Upper lobe of right lung (tissue), 1 donor: ENCODE measurements around the gene SNCAIP. TPM values are rescaled to one million over a fixed set of nuclear protein-coding genes. Genes with fewer than 3 reads are reported as not detected.
A peak's percentile ranks its signal among the peaks of the same experiment; 100 is the strongest.

Experiments
- ATAC-seq: fragments of 200-7000 bp; cut with Tn5 transposase; one replicate; pipeline ENCODE4 v1.9.1; 2020; ENCODE audit warnings: mild to moderate bottlenecking, moderate library complexity
- DNase-seq: peaks from one replicate; pipeline ENCODE4 v3.0.0-alpha.2; 2020
- H3K27ac ChIP-seq: fragments of 200-600 bp; one replicate; pipeline ENCODE4 v1.8.0; 2022
- H3K27me3 ChIP-seq: fragments of 200-600 bp; one replicate; pipeline ENCODE4 v1.8.0; 2022; ENCODE audit warnings: mild to moderate bottlenecking
- H3K36me3 ChIP-seq: fragments of 200-600 bp; one replicate; pipeline ENCODE4 v1.8.0; 2022
- H3K4me1 ChIP-seq: fragments of 200-600 bp; one replicate; pipeline ENCODE4 v1.8.0; 2022
- H3K4me3 ChIP-seq: fragments of 200-600 bp; one replicate; pipeline ENCODE4 v1.8.0; 2022; ENCODE audit warnings: mild to moderate bottlenecking
- H3K9me3 ChIP-seq: fragments of 200-600 bp; one replicate; pipeline ENCODE4 v1.8.0; 2022
- intact Hi-C: fragments of 100-400 bp; cut with DNase I; formaldehyde crosslinking; loops from one replicate; pipeline ENCODE4 v1.11.0; 2022
- total RNA-seq: library from RNA; stranded (reverse); fragmentation: NEBNext Ultra II Directional; extraction: Animal tissue kit (Norgen Biotek cat#: 25700); gene quantifications from one replicate; pipeline ENCODE4 v1.2.1, GENCODE V29; 2021
- TF ChIP-seq, protein P1 (sequence below): fragments of 200-600 bp; IDR thresholded peaks from one replicate; pipeline ENCODE4 v1.8.0; 2022; ENCODE audit warnings: antibody characterized with exemption
- donor health status: DM: no; HTN: yes; CAD: no; lungs with severe emphysema.

Gene SNCAIP
- total RNA-seq, 1 donor from 2014 or later = 4.0 TPM

DNA sequence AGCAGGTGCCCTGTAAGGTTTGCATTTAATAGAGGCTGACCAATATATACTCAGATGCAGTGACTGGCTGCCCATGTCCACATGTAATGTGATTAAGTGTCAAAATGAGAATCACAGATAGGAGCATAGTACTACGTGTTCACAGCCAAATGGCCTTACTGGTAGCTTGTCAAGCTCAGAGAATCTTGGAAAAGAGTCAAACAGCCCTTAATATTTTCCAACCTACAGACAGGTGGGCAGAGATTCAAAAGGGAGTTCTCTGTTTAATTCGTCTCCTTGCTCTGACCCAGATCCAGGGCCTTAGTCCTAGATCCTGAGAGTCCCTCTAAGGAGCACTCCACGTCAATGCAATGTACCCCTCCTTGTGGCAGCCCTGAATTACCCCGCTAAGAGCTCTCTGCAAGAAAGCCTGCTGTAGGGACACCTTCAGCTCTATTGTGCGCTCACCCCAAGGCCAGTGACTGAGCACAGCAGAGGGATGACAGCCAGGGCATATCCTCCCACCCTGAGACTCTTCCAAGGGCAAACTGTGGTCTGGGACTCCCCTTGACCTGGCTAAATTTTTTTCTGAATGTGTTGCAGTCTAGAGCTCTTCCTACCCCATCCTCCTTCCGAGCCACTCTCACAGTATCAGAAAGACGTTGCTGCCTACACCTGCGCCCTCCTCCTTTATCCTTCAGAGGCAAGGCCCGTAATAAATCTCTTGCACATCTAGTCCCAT, 159.2 kb downstream of the SNCAIP start:
- Histone ChIP-seq H3K36me3 (no peaks in the 10 kb centered on the region), H3K4me1 (no peaks in the 10 kb centered on the region), H3K4me3 (no peak overlapping the region), H3K27me3 (no peaks in the 10 kb centered on the region), H3K9me3 (no peaks in the 10 kb centered on the region), H3K27ac (no peak overlapping the region)
- DNase-seq (no peak), ATAC-seq (peak; percentile 62)
- TF ChIP-seq, protein P1, sequence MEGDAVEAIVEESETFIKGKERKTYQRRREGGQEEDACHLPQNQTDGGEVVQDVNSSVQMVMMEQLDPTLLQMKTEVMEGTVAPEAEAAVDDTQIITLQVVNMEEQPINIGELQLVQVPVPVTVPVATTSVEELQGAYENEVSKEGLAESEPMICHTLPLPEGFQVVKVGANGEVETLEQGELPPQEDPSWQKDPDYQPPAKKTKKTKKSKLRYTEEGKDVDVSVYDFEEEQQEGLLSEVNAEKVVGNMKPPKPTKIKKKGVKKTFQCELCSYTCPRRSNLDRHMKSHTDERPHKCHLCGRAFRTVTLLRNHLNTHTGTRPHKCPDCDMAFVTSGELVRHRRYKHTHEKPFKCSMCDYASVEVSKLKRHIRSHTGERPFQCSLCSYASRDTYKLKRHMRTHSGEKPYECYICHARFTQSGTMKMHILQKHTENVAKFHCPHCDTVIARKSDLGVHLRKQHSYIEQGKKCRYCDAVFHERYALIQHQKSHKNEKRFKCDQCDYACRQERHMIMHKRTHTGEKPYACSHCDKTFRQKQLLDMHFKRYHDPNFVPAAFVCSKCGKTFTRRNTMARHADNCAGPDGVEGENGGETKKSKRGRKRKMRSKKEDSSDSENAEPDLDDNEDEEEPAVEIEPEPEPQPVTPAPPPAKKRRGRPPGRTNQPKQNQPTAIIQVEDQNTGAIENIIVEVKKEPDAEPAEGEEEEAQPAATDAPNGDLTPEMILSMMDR = no peak
- intact Hi-C loops = no loop called here

- ATAC-seq (peak; percentile 25), DNase-seq (no peak)
- H3K9me3 ChIP-seq = no peaks in the 10 kb centered on the region
- H3K27ac ChIP-seq = no peak overlapping the region
- no peak overlapping the region for H3K4me3 ChIP-seq
- H3K4me1 ChIP-seq = no peaks in the 10 kb centered on the region
- H3K36me3 ChIP-seq = no peaks in the 10 kb centered on the region
- intact Hi-C loops = no loop called here
- H3K27me3 ChIP-seq = no peaks in the 10 kb centered on the region
- TF ChIP-seq, protein P1 = no peak
These were observed 159.7 kb downstream of the SNCAIP start for GRCh38 chr5:122471752-122472061.

DNA sequence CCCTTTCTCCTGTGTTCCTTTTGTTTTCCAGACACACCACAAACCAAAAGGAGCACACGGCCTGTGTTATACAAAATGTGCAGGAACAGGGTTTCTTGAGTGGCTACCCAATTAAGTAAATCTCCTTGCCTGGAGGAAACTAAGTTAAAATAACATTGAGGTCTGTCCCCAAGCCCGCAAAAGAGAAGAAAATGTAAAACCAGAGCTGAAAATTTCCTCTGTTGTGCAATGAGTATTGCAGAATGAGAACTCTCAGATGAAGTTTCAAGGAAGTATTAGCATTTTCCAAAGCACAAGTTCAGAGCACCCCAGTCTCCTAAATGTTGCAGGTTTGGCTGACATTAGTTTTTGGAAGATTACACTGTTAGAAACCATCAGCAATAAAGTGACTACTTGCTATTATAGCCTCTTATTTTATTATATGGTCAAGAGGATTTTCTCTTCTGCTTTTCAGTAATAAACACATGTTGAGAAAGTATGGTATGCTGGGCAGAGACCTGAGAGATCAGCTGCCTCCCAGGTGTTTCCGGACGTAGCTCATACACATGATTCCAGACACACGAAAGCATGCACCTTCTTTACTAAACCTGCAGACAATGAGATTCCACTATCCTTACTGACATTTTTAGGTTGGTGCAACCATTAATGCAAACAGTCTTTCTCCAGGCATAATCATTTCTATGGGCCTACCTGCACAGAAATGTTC, 161.3 kb downstream of the SNCAIP start:
- no peak overlapping the region for H3K27ac ChIP-seq
- ATAC-seq (peak; percentile 50), DNase-seq (no peak)
- TF ChIP-seq, protein P1 = no peak
- peak overlapping the region; percentile 0 for H3K4me3 ChIP-seq
- no peaks in the 10 kb centered on the region for H3K9me3 ChIP-seq
- no peaks in the 10 kb centered on the region for H3K4me1 ChIP-seq
- intact Hi-C loops = no loop called here
- no peaks in the 10 kb centered on the region for H3K27me3 ChIP-seq
- H3K36me3 ChIP-seq = no peaks in the 10 kb centered on the region

GRCh38 chr5:122473941-122474340, 161.9 kb downstream of the SNCAIP start:
- Histone ChIP-seq H3K9me3 (no peaks in the 10 kb centered on the region), H3K4me3 (peak overlapping the region; percentile 0), H3K36me3 (no peaks in the 10 kb centered on the region), H3K27me3 (no peaks in the 10 kb centered on the region), H3K4me1 (no peaks in the 10 kb centered on the region), H3K27ac (no peak overlapping the region)
- DNase-seq (no peak), ATAC-seq (no peak)
- intact Hi-C loops = no loop called here
- TF ChIP-seq, protein P1 = no peak

- DNase-seq (no peak), ATAC-seq (peak; percentile 86)
- peak overlapping the region; percentile 36 for H3K4me3 ChIP-seq
- H3K27me3 ChIP-seq = no peaks in the 10 kb centered on the region
- TF ChIP-seq, protein P1 = no peak
- no peaks in the 10 kb centered on the region for H3K9me3 ChIP-seq
- H3K4me1 ChIP-seq = no peaks in the 10 kb centered on the region
- no peaks in the 10 kb centered on the region for H3K36me3 ChIP-seq
- intact Hi-C loops = no loop called here
- H3K27ac ChIP-seq = peak overlapping the region; percentile 47
These were observed 166.9 kb downstream of the SNCAIP start for GRCh38 chr5:122478741-122479442.
